Osteocyte (in vitro differentiated cells): Measurements from ENCODE around the gene ERGIC1. TPM values are rescaled to one million over a fixed set of nuclear protein-coding genes. Genes with fewer than 3 reads are reported as not detected.

Experiments
- DNase-seq: peaks from one replicate; pipeline ENCODE4 v3.0.0; 2021; ENCODE audit warnings: mixed read lengths; ENCODE audit not compliant: unreplicated experiment; ENCODE audit errors: extremely low spot score
- H3K27ac Mint-ChIP-seq: one replicate; pipeline ENCODE4 v1.8.0; 2021; ENCODE audit warnings: mild to moderate bottlenecking, mixed read lengths; ENCODE audit not compliant: unreplicated experiment
- H3K27me3 Mint-ChIP-seq: one replicate; pipeline ENCODE4 v1.8.0; 2021; ENCODE audit warnings: mixed read lengths; ENCODE audit not compliant: unreplicated experiment
- H3K36me3 Mint-ChIP-seq: one replicate; pipeline ENCODE4 v1.8.0; 2021; ENCODE audit warnings: mixed read lengths; ENCODE audit not compliant: unreplicated experiment
- H3K4me1 Mint-ChIP-seq: one replicate; pipeline ENCODE4 v1.8.0; 2021; ENCODE audit warnings: mixed read lengths; ENCODE audit not compliant: unreplicated experiment
- H3K4me3 Mint-ChIP-seq: one replicate; pipeline ENCODE4 v1.8.0; 2021; ENCODE audit warnings: mild to moderate bottlenecking, moderate library complexity, mixed read lengths; ENCODE audit not compliant: unreplicated experiment
- H3K9me3 Mint-ChIP-seq: one replicate; pipeline ENCODE4 v1.8.0; 2021; ENCODE audit warnings: mixed read lengths; ENCODE audit not compliant: unreplicated experiment
- CTCF ChIP-seq: fragments of 200-600 bp; sonication (generic); IDR thresholded peaks from 2 replicates; pipeline ENCODE4 v1.5.0; 2021; ENCODE audit warnings: antibody characterized with exemption, mild to moderate bottlenecking, moderate library complexity
- total RNA-seq: library from RNA; stranded (reverse); gene quantifications from 2 replicates; pipeline ENCODE4 v1.2.1, GENCODE V29; 2021

Gene ERGIC1
- total RNA-seq, 1 donor from 2014 or later = 174 TPM

GRCh38 chr5:172868924-172869591 lies 35.0 kb downstream of the ERGIC1 start:
- no peak overlapping the region for H3K27ac Mint-ChIP-seq
- DNase-seq = peak; percentile 90
- peak; percentile 58 for TF ChIP-seq CTCF
- H3K4me3 Mint-ChIP-seq = peak overlapping the region; percentile 45
- H3K4me1 Mint-ChIP-seq = peaks cover 23% of the 10 kb centered on the region
- H3K36me3 Mint-ChIP-seq = no peaks in the 10 kb centered on the region
- no peaks in the 10 kb centered on the region for H3K27me3 Mint-ChIP-seq
- no peaks in the 10 kb centered on the region for H3K9me3 Mint-ChIP-seq

- H3K4me1 Mint-ChIP-seq = peaks cover 18% of the 10 kb centered on the region
- no peaks in the 10 kb centered on the region for H3K36me3 Mint-ChIP-seq
- no peak for TF ChIP-seq CTCF
- H3K27ac Mint-ChIP-seq = no peak overlapping the region
- peak overlapping the region; percentile 45 for H3K4me3 Mint-ChIP-seq
- DNase-seq = no peak
- H3K9me3 Mint-ChIP-seq = no peaks in the 10 kb centered on the region
- H3K27me3 Mint-ChIP-seq = no peaks in the 10 kb centered on the region
Observed at GRCh38 chr5:172869691-172870090, 35.6 kb downstream of the ERGIC1 start.

GRCh38 chr5:172870291-172870714 lies 36.3 kb downstream of the ERGIC1 start:
- Mint-ChIP-seq H3K4me1 (peaks cover 20% of the 10 kb centered on the region), H3K27ac (no peak overlapping the region), H3K27me3 (no peaks in the 10 kb centered on the region), H3K9me3 (no peaks in the 10 kb centered on the region), H3K4me3 (no peak overlapping the region), H3K36me3 (no peaks in the 10 kb centered on the region)
- DNase-seq = no peak
- no peak for TF ChIP-seq CTCF

GRCh38 chr5:172870715-172871461 lies 36.8 kb downstream of the ERGIC1 start:
- Mint-ChIP-seq H3K4me3 (no peak overlapping the region), H3K36me3 (no peaks in the 10 kb centered on the region), H3K27ac (no peak overlapping the region), H3K4me1 (peaks cover 20% of the 10 kb centered on the region), H3K9me3 (no peaks in the 10 kb centered on the region), H3K27me3 (no peaks in the 10 kb centered on the region)
- no peak for DNase-seq
- no peak for TF ChIP-seq CTCF

- Mint-ChIP-seq H3K4me3 (no peak overlapping the region), H3K27me3 (no peaks in the 10 kb centered on the region), H3K9me3 (no peaks in the 10 kb centered on the region), H3K36me3 (no peaks in the 10 kb centered on the region), H3K4me1 (peaks cover 22% of the 10 kb centered on the region), H3K27ac (no peak overlapping the region)
- DNase-seq = no peak
- TF ChIP-seq CTCF = no peak
Observed at GRCh38 chr5:172871536-172871935, 37.5 kb downstream of the ERGIC1 start.
